G401 (cell line): ENCODE data around the gene PHTF2. TPM values are rescaled to one million over a fixed set of nuclear protein-coding genes. Genes with fewer than 3 reads are reported as not detected.
A peak's percentile ranks its signal among the peaks of the same experiment; 100 is the strongest.

Experiments
- DNase-seq: peaks from one replicate; pipeline ENCODE4 v3.0.0-alpha.2; 2015; ENCODE audit warnings: low spot score
- in situ Hi-C: cut with HindIII; loops from 2 replicates; pipeline ENCODE4 v1.10.0; 2016; ENCODE audit warnings: low sequenced_read_pairs, mixed read lengths
- total RNA-seq: library from RNA; depleted of rRNA; stranded (reverse); fragments of >200 nt; shearing (Covaris generic); gene quantifications from 2 replicates; pipeline ENCODE4 v1.2.3, GENCODE V29; 2014

The PHTF2 gene
- total RNA-seq, 1 experiment from 2014 or later, result 7.1 TPM

DNA sequence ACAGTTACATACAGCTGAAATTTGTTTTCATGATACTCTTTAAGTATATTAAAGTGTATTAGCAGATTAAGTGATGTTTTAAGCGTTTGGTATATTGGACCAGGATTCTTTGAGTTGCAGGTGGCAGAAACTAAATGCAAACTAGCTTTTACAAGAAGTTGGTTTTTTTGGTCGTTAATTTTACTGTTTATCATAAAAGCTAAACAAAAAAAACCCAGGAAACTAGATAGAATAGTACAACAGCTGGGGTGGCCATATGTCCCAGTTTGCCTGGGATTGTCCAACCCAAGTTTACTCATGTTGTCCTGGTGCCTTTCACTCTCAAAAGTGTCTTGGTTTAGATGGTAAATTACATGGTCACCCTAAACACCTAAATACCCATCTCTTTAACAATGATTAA, 108.7 kb downstream of the PHTF2 start:
- in situ Hi-C loops, result no loop called here
- no peak for DNase-seq

DNA sequence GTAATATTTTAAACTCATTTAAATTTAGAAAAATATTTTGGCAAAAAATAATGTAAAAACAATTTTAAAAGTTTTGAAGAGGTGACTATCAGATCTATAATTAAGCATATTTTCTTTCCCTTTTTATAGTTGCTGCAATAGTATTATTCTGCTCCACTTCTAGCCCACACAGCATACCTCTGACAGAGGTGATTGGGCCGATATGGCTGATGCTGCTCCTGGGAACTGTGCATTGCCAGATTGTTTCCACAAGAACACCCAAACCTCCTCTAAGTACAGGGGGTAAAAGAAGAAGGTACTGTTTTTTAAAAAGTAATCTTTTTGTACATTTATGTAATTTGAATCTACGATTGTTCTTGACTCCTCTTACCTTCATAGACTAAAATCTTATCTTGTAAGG, 110.1 kb downstream of the PHTF2 start:
- in situ Hi-C loops, result no loop called here
- no peak for DNase-seq

DNA sequence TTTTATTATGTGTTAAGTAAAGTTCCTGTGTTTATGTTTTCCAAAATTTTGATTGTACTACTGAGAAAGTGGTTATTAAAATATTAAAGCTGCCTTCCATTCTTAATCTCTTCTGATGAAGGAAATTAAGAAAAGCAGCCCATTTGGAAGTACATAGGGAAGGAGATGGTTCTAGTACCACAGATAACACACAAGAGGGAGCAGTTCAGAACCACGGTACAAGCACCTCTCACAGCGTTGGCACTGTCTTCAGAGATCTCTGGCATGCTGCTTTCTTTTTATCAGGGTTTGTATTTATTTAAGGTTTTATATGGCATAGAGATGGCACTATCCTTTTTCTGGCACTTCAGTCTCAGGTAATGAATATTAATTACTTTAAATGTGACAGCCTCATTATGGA, 111.6 kb downstream of the PHTF2 start:
- no peak for DNase-seq
- in situ Hi-C loops, result no loop called here

DNA sequence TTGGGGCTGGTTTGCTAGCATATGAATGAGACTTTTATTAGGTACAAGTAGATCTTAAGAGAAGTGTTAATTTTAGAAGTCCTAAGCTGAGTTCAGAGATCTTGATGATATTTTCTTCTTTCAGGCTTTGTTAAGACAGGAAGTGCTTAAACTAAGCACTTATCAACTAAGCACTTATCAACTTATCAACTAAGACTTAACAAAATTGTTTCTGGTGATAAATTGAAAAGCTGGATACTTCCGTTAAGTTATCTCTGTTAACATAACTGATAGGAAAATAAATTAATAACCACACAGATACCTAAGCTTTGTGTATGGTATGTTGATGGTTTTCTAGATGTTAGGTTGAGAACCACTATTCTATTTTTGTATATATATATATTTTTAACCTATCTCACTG, 113.7 kb downstream of the PHTF2 start:
- no peak for DNase-seq
- in situ Hi-C loops, result no loop called here

DNA sequence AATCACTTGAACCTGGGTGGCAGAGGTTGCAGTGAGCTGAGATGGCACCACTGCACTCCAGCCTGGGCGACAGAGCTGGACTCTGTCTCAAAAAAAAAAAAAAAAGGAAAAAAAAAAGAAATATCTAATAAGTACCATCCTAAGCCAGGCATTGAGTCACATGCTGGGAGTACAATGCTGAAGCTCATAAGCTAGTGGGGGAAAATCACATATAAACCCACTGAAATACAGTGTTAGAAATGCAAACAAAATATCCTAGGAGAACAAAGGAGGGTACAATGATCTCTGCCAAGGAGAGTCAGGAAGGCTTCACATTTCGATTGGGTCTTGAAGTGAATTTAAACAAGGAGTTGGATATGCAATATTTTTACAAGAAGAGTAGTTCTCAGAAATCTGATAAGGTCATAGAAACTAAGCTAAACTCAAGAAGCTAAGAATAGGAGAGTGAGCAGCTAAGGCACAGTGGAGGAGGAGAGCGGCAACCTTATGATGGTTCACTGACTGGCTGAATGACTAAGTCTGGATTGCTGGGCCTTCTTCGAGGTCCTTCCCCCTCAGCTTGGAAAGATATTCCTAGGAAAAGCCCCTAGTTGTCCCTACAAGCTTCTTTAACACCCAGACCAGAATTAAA, 115.5 kb downstream of the PHTF2 start:
- no peak for DNase-seq
- in situ Hi-C loops, result no loop called here

DNA sequence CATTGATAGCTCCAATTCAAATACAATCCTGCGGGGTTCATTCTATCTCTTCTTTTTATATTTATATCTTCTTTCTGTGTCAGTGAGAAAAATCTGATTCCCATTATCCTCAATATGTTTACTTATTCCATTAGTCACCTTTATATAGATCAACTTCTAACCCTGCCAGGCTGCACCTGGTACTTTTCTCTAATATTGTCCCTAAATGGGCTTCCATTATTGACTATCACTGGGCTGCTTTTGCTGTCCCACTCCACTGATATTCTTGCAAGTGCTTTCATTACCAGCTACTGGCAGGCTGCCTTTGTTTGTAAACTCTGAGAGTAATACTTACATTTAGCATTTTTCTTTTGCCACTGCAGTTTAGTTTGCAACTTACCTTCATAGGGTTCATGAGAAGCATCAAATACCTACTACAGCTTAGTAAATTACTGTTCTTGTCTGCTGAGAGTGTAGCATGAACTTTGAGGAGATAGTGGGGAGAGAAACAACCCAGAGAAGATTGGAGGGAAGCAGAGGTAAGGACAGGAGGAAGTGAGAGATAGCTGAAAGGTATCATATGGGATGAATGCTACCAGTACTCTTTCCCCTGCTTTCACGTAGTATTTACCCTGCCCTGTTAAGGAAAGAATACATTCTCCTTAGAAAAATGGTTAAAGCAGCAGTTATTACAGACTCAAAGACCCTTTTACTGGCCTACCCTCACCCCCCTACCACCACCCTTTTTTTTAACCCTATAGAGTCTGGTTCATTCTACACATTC, 119.1 kb downstream of the PHTF2 start:
- in situ Hi-C loops, result no loop called here
- DNase-seq, result no peak

DNA sequence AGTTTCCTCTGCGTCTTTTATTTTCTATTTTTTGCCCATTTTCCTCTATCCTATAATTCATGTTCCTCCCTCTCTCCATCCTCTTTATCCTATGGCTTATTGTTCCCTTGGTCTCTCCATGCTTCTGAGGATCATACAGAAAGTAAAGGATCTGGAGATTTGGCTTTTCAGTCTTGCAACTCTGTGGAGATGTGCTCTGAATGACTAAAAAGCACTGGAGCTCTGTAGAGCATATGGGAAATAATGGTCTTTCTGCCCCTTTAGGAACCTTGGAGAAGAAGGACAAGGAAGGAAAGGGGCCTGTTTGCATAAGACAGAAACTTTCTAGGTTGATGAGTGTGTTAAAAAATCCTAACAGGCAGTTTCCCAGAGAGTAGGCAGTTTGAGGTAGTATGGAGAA, 120.1 kb downstream of the PHTF2 start:
- in situ Hi-C loops, result no loop called here
- DNase-seq, result no peak

DNA sequence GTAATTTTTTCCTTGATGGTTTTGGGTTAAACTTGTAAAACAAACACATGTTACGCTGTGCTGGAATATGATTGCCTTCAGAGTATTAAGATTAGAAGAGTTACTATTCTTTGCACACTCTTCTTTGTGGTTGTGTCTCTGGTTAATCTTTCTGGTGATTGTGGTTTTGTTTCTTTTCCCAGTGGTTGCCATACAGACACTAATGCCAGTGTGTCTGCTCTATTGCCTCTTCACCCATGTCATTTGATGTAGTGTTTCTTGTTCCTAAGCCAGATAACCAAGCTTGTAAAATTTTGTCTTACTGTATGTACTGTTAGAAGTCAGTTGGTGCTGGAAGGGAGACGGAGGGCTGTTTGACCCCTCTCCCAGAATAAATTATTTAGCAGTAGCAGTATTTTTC, 124.8 kb downstream of the PHTF2 start:
- DNase-seq, result no peak
- in situ Hi-C loops, result no loop called here

DNA sequence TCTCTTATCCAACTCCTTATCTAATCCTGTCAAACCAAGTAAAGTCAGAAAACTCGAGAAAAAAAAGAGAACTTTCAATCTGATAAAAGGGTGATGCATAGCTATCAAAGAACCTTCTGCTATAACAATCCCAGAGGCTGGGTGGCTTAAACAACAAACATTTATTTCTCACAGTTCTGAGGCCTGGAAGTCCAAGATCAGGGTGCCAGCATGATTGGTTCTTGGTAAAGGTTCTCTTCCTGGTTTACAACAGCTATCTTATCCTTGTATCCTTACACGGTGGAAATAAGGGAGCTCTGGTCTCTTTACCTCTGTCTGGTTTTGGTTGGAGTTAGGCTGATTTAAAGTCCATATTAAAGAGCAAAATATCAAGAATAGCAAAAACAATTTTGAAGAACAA, 131.9 kb downstream of the PHTF2 start:
- in situ Hi-C loops, result no loop called here
- no peak for DNase-seq

DNA sequence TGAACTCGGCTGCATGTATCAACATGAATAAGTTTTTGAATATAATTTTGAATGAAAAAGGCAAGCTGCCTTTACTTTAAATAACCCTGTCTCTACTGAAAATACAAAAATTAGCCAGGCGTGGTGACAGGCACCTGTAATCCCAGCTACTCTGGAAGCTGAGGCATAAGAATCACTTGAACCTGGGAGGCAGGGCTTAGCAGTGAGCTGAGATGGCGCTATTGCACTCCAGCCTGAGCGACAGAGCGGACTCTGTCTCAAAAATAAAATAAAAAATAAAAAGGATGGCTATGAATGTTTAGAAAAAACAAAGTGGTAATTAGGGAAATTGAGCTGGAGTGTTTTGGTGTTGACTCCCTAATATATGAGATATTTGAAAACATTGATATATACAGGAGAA, 133.3 kb downstream of the PHTF2 start:
- in situ Hi-C loops, result no loop called here

DNA sequence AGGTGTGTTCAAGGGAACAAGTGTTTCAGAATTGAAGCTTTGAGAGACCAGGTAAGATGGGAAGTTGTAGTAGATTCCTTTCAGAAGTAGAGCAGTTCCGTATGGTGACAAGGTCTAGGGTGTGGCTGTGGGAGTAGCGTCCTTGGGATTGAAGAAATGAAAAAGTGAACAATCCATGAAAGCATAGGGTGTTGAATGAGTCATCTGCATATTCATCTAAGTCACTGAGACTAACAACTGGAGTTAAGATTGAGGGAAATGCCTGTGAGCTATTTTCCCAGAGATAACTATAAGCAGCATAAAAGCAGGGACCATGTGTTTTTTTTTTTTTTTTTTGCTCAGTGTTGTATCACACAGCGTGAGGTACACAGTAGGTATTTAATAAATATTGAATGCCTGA, 134.8 kb downstream of the PHTF2 start:
- in situ Hi-C loops, result no loop called here
- no peak for DNase-seq

More for the DNA sequence above, 133.3 kb downstream of the PHTF2 start:
- DNase-seq, result no peak

DNA sequence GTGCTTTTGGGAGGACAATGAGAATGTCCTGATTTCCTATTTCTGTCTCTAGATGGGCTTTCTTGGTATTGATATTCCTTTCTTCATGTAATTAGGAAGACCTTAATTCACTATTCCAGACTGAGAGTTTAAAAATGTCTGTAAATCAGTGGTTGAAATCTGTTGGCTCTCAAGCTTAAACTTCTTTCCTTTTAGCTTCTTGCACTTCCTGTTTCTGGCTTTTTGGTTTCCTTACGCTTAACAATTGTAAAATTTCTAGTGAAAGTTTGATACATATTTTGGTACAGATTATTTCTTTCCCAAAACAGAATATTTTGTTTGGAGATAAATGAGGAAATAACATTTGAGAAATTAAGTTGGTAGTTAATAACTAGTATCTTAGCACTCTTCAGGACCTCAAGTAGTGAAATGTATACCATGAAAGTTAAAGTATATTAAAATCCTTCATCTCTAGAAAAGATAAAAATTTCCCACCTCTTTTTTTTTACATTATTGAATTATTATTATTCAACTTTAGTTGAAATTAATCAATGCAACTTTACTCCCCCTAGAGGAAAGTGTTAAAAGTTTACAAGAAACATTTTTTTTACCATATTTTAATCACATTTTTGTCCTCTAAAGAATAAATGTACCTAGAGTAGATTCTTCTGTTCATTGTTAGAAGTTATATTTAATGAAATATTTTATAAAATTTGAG, 137.2 kb downstream of the PHTF2 start:
- DNase-seq, result no peak
- in situ Hi-C loops, result no loop called here

DNA sequence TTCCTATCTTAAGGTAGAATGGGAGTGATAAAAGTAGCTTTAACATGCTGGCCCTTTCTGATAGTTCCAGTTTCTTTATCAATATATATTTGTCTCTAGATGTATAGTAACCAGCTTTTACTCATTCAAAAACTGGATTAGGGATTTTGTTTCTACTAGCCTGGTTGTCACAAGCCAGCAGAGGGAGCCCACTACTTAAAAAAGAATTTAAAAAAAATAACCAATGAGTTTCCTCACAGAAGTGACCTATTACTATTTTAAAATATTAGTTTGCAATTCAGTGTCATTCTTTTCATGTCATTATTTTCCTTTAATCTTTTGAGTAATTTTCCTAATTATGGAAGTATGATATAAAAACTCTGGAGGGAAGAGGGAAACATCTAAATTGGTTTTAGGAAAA, 142.1 kb downstream of the PHTF2 start:
- in situ Hi-C loops, result no loop called here
- DNase-seq, result peak; percentile 46

DNA sequence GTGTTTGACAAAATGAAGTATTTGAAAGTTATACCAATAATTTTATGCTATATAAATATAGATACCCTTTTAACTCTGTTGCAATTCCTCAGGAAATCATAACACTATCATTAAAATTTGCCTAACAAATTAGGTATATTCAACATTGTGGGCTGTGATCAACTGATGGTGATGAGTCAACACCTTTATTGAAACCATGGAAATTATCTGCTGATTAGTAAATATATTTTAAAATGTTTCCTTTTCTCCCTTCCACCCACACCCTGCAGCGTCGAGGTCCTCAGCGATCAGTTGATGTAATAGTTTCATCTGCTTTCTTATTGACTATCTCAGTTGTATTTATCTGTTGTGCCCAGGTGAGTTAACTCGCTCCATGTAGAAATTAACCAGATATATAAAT, 143.9 kb downstream of the PHTF2 start:
- DNase-seq, result no peak
- in situ Hi-C loops, result no loop called here

DNA sequence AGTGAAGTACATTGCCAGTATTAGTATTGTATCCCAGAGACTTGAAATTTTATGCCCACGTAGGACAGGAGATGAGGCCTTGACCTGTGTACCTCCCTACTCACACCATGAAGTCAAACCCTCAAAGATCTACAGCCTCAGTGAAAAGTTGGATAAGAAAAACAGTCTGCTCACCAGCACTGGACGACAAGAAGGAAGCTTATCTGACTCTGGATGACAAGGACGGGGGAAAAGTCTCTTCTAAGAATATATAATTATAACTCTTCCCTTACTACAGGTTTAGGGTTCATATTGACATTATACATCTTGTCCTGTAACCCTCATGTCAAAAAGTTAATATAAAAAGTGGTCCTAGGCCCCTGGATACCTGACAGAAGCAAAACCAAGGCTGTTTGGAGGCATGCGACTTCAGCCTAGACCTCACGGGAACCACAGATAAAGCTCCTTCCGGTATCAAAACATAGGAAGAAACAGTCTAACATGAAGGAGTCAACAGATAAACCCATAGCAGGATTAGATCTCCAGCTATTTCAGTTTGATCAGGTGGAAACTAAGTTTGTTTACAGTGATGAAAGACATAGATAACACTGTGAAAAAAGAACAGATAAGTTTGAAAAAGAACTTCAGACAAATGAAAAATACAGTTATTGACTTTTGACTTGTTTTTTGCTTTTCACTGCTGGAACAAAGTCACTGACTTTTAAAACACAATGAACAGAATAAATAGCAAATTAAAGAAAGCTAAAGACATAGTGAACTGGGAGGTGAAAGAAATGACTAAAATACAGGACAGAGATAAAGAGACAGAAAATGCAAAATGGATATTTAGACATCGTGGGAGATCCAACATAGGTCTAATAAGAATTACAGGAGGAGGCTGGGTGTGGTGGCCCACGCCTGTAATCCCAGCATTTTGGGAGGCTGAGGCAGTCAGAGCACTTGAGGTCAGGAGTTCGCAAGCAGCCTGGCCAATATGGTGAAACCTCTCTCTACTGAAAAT, 145.9 kb downstream of the PHTF2 start:
- in situ Hi-C loops, result no loop called here
- no peak for DNase-seq

DNA sequence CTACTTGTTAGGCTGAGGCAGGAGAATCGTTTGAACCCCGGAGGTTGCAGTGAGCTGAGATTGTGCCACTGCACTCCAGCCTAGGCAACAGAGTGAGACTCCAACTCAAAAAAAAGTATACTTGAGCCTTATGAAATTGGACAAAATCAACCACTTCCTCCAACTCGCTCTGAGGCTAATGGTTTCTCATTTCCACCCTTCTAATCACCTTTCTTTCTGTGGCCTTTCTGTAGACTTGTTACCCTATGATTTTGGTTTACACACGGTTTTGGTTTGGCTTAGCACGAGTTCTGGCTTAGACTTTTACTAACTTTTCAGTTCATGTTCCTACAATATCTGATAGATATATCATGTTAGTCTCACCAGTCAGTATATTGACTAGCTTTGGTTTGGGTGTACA, 152.0 kb downstream of the PHTF2 start:
- in situ Hi-C loops, result no loop called here

DNA sequence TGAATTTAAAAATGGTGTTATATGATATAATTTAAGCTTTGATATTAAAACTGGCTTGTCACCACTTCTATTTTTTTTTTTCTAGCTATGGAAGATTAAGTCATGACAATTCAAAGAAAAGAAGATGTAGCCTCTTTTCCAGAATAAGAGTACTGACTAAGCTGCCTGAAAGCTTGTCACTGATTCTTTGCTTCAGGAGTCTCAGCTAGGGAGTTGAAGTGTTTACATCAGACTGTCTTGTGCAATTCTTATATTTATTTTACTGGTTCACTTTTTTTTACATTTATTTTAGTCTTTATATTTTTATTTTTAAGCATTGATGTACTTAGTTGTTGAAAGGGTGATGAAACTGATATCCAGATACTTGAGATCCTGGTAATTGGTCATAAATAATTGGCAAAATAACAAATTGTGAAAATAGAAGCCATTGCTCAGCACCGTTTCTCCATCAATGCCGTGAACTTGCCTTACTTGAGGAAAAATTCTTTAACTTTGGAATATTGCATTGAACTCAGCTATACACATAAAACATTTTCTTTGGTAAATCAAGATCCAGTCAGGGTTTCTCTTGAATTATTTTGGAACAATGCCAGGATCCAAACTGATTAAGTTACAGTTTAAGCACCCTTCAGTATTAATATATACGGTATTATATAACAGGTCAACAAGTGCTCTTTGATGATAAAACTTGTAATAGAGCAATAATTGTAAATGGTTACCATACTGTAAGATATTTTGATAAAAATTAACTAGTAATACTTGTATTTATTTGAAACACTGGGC, 156.4 kb downstream of the PHTF2 start:
- DNase-seq, result no peak
- in situ Hi-C loops, result no loop called here

More for the DNA sequence above, 152.0 kb downstream of the PHTF2 start:
- no peak for DNase-seq

DNA sequence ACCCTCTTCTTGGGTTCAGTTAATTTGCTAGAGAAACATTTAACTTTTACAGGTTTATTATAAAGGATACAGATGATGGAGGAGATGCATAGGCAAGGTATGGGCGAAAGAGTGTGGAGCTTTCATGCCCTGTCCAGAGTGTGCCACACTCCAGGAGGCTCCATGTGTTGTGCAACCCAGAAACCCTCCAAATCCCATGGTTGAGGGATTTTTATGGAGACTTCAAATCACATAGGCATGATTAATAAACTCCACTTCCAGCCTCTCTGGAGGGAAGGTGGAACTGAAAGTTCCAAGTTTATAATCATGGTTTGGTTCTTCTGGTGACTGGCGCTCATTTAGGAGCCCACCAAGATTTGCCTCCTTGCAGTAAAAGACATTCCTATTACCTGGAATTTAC, 159.9 kb downstream of the PHTF2 start:
- DNase-seq, result no peak
- in situ Hi-C loops, result no loop called here

DNA sequence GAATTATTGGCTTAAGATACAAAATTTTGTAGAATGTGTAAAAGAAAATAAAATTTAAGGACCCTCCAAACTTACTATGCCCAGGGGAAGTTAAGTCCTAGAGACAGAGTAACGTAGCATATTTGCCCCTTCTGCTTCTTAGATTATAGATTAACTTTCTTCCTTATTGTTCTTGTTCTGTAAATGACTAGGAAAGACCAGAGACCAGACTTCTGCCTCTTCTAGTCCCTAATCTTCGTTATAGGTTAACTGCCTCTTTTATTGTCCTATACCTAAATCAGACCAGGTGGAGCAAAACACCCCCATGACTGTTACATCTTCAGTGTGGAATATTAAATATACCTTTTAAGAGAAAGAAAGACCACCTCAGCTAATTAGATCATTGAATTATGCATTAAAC, 160.5 kb downstream of the PHTF2 start:
- DNase-seq, result no peak
- in situ Hi-C loops, result no loop called here
